Measurements from ENCODE around the gene ZNF576. TPM values are rescaled to one million over a fixed set of nuclear protein-coding genes. Genes with fewer than 3 reads are reported as not detected.
A peak's percentile ranks its signal among the peaks of the same experiment; 100 is the strongest.

Gene ZNF576
- total and polyA plus RNA-seq, 2 of the 13 experiments (the other 11 are each of a cell fraction or from before 2014, with no cell fraction given): 7.2 to 9.6 TPM

DNA sequence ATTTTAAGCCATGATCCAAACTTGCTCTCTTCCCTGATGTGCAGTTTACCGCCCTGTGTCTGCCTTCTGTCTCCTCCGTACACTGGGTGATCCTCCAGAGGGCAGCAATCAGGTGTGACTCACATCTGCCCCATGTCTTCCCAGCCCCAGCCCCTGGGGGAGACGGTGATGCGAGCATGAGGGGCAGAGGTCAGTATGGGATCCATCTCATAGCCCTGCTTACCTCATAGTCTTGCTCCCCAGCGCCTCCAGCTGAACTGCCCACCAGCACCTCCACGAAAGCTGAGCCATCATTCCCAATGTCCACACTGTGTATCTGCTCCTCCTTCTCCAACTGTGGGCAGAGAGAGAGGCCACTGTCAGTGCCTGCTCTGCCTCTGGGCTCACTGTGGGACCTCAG, 35.7 kb upstream of the ZNF576 start:
- 75% methylated on average over 6 of the region's 6 CpGs for WGBS (ENCODE audit: low lambda C conversion rate)
- H3K36me3 ChIP-seq (replicated peaks in 1 of 2; ENCODE audit: control insufficient read depth in 1 of 2, insufficient read depth in 2 of 2, low read length in 2 of 2): peaks cover 1 to 28% of the 10 kb centered on the region in 2 experiments; a peak in 4 of 5 replicates
- no TSS peak for BruUV-seq (replicated peaks)
- ATAC-seq (peak; percentile 80), FAIRE-seq (no peak), DNase-seq (ENCODE audit: low spot score) (peak; percentile 19)
- ChIA-PET CTCF (ENCODE audit: low intra/inter-chr PET ratio, low total read pairs) (interaction anchor here (0.5 kb wide), 1 partner anchor 896 kb away, joined by 3 read pairs; no protein-coding TSS in a partner anchor), POLR2A (no interaction called here)
- H3K4me2 ChIP-seq (ENCODE audit: low read depth, low read length): no peak overlapping the region
- H2AFZ ChIP-seq (ENCODE audit: low read length): no peak overlapping the region
- no peaks in the 10 kb centered on the region for H3K9me3 ChIP-seq (ENCODE audit: low read length)
- H3K27me3 ChIP-seq (ENCODE audit: control insufficient read depth in 1 of 2, insufficient read depth in 2 of 2, low read length in 2 of 2): no peaks in the 10 kb centered on the region
- H3K27ac ChIP-seq (ENCODE audit: extremely low read length, insufficient read depth, low read length): no peak overlapping the region
- no peak overlapping the region for H3K4me3 ChIP-seq (replicated peaks in 1 of 3; ENCODE audit: insufficient read depth in 1 of 3, low read depth in 2 of 3, low read length in 3 of 3)
- no peaks in the 10 kb centered on the region for H3K79me2 ChIP-seq (ENCODE audit: insufficient read depth, low read length)
- TF ChIP-seq, protein P1, sequence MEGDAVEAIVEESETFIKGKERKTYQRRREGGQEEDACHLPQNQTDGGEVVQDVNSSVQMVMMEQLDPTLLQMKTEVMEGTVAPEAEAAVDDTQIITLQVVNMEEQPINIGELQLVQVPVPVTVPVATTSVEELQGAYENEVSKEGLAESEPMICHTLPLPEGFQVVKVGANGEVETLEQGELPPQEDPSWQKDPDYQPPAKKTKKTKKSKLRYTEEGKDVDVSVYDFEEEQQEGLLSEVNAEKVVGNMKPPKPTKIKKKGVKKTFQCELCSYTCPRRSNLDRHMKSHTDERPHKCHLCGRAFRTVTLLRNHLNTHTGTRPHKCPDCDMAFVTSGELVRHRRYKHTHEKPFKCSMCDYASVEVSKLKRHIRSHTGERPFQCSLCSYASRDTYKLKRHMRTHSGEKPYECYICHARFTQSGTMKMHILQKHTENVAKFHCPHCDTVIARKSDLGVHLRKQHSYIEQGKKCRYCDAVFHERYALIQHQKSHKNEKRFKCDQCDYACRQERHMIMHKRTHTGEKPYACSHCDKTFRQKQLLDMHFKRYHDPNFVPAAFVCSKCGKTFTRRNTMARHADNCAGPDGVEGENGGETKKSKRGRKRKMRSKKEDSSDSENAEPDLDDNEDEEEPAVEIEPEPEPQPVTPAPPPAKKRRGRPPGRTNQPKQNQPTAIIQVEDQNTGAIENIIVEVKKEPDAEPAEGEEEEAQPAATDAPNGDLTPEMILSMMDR (CRISPR knock-in tag; IDR thresholded peaks at IDR 0.05): peak; percentile 35; the same call in 1 of the 2 replicates
- TF ChIP-seq FOSL2 (CRISPR knock-in tag; IDR thresholded peaks at IDR 0.05): peak; percentile 46; the same call in 1 of the 2 replicates
- TF ChIP-seq, protein P2, sequence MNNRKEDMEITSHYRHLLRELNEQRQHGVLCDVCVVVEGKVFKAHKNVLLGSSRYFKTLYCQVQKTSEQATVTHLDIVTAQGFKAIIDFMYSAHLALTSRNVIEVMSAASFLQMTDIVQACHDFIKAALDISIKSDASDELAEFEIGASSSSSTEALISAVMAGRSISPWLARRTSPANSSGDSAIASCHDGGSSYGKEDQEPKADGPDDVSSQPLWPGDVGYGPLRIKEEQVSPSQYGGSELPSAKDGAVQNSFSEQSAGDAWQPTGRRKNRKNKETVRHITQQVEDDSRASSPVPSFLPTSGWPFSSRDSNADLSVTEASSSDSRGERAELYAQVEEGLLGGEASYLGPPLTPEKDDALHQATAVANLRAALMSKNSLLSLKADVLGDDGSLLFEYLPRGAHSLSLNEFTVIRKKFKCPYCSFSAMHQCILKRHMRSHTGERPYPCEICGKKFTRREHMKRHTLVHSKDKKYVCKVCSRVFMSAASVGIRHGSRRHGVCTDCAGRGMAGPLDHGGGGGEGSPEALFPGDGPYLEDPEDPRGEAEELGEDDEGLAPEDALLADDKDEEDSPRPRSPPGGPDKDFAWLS (CRISPR knock-in tag; IDR thresholded peaks at IDR 0.05; ENCODE audit: borderline replicate concordance): no peak
- TF ChIP-seq STAG1 (CRISPR knock-in tag; IDR thresholded peaks at IDR 0.05): peak; percentile 32; the same call in 1 of the 2 replicates
- intact Hi-C loops (cut with micrococcal nuclease; ENCODE audit: unreplicated experiment): no loop called here
- no peak overlapping the region for H3K9ac ChIP-seq (ENCODE audit: insufficient read depth, low read depth, low read length)
- H3K4me1 ChIP-seq (ENCODE audit: insufficient read depth, low read length): no peaks in the 10 kb centered on the region
- H4K20me1 ChIP-seq (ENCODE audit: insufficient read depth, low read length): no peaks in the 10 kb centered on the region
- in situ Hi-C loops (cut with HindIII; ENCODE audit: extremely low pct_ligation_motif_present, low pct_unique_long_range_greater_than_20kb): no loop called here
